ENCODE measurements around the gene ALK. TPM values are rescaled to one million over a fixed set of nuclear protein-coding genes. Genes with fewer than 3 reads are reported as not detected.

Gene ALK
- total RNA-seq, 6 donors from 2014 or later = 0.17 to 2.1 (median 0.35) TPM

GRCh38 chr2:29215739-29216608 is 705.4 kb downstream of the ALK start:
- H3K27me3 ChIP-seq = no peaks in the 10 kb centered on the region
- ATAC-seq (ENCODE audit: low FRiP score in 2 of 2) (peak in 1 of 2 donors; percentile 2), DNase-seq (peak; percentile 14 to 44)
- no peaks in the 10 kb centered on the region for H3K9me3 ChIP-seq
- no peaks in the 10 kb centered on the region for H3K36me3 ChIP-seq
- WGBS, 2 donors = 86 to 90% methylated on average over 10 to 20 of the region's 20 CpGs
- no peak for TF ChIP-seq POLR2AphosphoS5 (IDR thresholded peaks at IDR 0.05)
- TF ChIP-seq CTCF (IDR thresholded peaks at IDR 0.05) = no peak
- no peak for TF ChIP-seq EP300 (IDR thresholded peaks at IDR 0.05)
- no peak for TF ChIP-seq POLR2A (IDR thresholded peaks at IDR 0.05)
- H3K4me1 ChIP-seq = no peaks in the 10 kb centered on the region
- no peak overlapping the region for H3K27ac ChIP-seq
- no peak overlapping the region for H3K4me3 ChIP-seq

- WGBS, 2 donors = 80 to 81% methylated on average over 3 to 5 of the region's 5 CpGs
- DNase-seq = peak in 1 of 2 donors; percentile 14
- TF ChIP-seq CTCF (IDR thresholded peaks at IDR 0.05) = no peak
- no peak for TF ChIP-seq POLR2AphosphoS5 (IDR thresholded peaks at IDR 0.05)
- TF ChIP-seq POLR2A (IDR thresholded peaks at IDR 0.05) = no peak
- no peak for TF ChIP-seq EP300 (IDR thresholded peaks at IDR 0.05)
Measured at GRCh38 chr2:29215073-29215472, 706.3 kb downstream of the ALK start.

GRCh38 chr2:29213888-29214291 is 707.5 kb downstream of the ALK start:
- Histone ChIP-seq H3K36me3 (no peaks in the 10 kb centered on the region), H3K9me3 (no peaks in the 10 kb centered on the region), H3K27me3 (no peaks in the 10 kb centered on the region), H3K27ac (no peak overlapping the region), H3K4me1 (no peaks in the 10 kb centered on the region), H3K4me3 (no peak overlapping the region)
- WGBS, 2 donors = 28 to 32% methylated on average over 9 of the region's 9 CpGs
- TF ChIP-seq POLR2AphosphoS5 (IDR thresholded peaks at IDR 0.05) = no peak
- TF ChIP-seq EP300 (IDR thresholded peaks at IDR 0.05) = no peak
- TF ChIP-seq POLR2A (IDR thresholded peaks at IDR 0.05) = no peak
- no peak for TF ChIP-seq CTCF (IDR thresholded peaks at IDR 0.05)
- ATAC-seq (ENCODE audit: low FRiP score in 2 of 2) (no peak), DNase-seq (peak in 1 of 2 donors; percentile 10)

More at GRCh38 chr2:29215073-29215472, 706.3 kb downstream of the ALK start:
- no peak overlapping the region for H3K27ac ChIP-seq
- H3K4me1 ChIP-seq = no peaks in the 10 kb centered on the region
- no peak for ATAC-seq (ENCODE audit: low FRiP score in 2 of 2)
- no peak overlapping the region for H3K4me3 ChIP-seq
- H3K9me3 ChIP-seq = no peaks in the 10 kb centered on the region
- no peaks in the 10 kb centered on the region for H3K36me3 ChIP-seq
- no peaks in the 10 kb centered on the region for H3K27me3 ChIP-seq

- DNase-seq = no peak
- Histone ChIP-seq H3K4me3 (no peak overlapping the region), H3K9me3 (no peaks in the 10 kb centered on the region), H3K27me3 (no peaks in the 10 kb centered on the region), H3K27ac (no peak overlapping the region), H3K36me3 (no peaks in the 10 kb centered on the region), H3K4me1 (no peaks in the 10 kb centered on the region)
- WGBS, 2 donors = 64 to 78% methylated on average over 5 of the region's 5 CpGs
- TF ChIP-seq EP300 (IDR thresholded peaks at IDR 0.05) (no peak), POLR2A (IDR thresholded peaks at IDR 0.05) (no peak), POLR2AphosphoS5 (IDR thresholded peaks at IDR 0.05) (no peak), CTCF (IDR thresholded peaks at IDR 0.05) (no peak)
- ATAC-seq (ENCODE audit: low FRiP score in 2 of 2) = no peak
Measured at GRCh38 chr2:29212009-29212408, 709.4 kb downstream of the ALK start.
